NCI-H2107 (cell line): ENCODE results near the gene VTI1B.
A peak's percentile ranks its signal among the peaks of the same experiment; 100 is the strongest.

Source experiments
- DNase-seq: peaks from one replicate; lab custom pipeline; 2025; lab: John Stamatoyannopoulos, UW

The VTI1B gene

DNA sequence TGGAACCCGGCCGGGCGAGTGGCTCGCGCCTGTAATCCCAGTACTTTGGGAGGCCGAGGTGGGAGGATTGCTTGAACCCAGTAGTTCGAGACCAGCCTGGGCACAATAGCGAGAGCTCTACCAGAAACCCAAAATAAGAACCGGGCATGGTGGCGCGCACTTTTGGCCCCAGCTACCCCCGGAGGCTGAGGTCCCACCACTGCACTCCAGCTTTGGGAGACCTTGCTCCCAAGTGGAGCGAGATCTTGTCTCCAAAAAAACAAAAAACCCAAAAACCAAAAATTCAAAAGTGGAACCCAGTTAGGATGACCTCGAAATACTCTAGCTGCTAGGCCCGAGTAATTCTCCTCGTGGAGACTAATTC is 769 bp upstream of the VTI1B start:
- no peak for DNase-seq

DNA sequence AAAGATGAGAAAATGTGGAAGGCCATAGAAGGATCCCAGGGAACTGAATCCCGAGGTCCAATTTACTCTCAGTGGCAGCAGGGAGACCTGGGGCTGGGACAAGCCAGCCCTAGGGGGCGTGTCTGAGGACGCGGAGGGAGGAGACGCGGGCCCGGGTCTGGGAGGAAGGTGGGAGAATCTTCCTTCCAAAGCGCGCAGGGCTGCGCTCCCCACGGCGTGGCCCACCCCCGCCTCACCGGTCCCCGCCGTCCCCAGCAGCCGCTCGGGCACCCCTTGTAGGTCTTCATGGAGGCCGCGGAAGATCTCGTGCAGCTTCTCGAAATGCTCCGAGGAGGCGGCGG is 323 bp downstream of the VTI1B start:
- peak; percentile 55 for DNase-seq

DNA sequence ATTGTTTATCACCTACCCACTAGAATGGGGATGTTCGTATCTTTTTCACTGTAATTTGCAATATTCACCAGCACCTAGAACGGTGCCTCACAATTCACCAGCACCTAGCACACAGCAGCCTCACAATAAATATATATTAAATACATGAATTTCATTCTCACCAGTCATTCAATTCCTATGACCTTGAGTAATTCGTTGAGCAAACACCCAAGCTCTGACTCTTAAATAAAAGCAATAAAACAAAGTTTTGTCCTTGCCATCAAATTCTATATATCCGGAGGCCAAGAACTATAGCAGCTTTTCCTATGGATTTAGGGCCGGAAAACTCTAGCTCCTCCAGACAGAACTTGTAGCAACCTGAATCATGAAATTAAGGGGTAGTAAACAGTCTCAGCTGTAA is 981 bp downstream of the VTI1B start:
- no peak for DNase-seq

DNA sequence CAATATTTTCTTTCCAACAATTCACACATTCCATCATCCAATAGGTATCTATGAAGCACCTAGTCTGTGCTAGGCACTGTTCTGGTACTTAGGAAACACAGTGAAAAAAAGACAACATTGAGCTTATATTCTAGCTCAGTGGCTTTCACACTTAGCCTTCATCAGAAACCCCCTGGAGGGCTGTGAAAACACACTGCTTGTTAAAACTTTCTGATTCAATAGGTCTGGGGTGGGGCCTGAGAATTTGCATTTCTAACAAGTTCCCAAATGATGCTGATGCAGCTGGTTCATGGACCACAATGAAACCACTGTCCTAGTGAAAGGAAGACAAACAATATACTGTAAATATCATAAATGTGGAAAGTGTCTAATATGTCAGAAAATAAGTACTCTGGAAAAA is 5.9 kb downstream of the VTI1B start:
- DNase-seq: no peak

DNA sequence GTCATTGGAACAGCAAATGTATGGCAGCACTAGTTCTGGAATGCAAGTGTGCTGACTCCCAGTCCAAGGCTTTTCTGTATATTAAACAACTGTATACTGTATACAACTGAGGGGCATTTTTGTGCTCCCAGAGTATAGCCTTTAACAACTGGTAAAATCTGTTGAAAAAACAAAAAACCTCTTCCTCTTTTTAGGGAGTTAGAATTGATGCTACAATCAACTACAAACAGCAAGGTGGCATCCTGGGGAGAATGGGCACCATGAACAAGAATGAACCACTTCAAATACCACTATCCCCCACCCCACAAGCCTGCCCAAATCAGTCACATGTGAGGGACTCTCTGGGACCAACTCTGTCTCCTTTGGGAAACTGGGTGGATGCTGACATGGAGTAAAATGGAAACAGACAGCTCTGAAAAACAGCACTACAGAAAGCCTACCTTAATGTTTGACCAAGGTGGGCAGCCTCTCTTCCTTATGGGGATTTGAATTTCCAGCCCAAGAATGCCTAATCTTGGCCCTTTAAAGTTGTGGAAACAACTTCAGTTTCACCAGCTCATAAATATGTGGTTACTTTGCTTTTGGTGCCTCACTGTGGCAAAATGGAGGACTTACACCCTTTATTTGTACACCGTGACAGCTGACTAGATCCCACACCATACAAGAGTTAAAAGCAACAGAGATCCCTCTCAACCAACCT is 7.5 kb downstream of the VTI1B start:
- DNase-seq: peak; percentile 44

DNA sequence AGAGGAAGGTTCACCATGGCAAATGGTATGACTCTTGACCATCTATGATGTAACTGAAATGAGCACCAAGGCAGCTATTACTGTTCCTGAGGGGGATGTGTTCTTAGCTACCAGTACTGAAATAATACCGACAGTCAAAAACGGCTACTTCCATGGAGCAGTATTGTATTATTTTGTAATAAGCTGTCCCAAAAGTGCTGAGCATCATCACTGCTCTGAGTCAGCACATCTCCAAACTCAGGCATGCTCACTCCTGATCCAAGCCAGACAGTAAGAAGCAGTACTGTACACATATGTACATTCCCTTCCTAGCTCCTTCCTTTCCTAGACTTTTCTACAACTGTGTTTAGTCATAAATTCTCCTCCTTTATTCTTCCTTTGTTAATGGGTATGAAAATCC is 8.6 kb downstream of the VTI1B start:
- no peak for DNase-seq

DNA sequence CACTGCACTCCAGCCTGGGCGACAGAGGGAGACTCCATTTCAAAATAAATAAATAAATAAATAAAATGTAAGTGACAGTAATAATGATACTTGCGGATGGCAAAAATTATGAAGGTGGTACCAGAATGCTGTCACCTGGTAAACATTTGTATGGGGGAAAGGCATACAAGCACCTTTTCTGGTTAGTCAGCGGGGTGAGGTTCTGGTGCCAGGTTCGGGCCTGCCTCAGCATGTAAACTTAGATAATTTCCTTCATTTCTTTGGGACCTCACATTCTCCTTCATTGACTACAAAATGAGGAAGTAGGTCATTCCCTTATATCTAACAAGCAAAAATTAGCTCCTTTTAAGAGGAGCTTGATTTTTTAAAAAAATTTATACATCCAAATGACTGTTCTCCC is 10.8 kb downstream of the VTI1B start:
- no peak for DNase-seq

DNA sequence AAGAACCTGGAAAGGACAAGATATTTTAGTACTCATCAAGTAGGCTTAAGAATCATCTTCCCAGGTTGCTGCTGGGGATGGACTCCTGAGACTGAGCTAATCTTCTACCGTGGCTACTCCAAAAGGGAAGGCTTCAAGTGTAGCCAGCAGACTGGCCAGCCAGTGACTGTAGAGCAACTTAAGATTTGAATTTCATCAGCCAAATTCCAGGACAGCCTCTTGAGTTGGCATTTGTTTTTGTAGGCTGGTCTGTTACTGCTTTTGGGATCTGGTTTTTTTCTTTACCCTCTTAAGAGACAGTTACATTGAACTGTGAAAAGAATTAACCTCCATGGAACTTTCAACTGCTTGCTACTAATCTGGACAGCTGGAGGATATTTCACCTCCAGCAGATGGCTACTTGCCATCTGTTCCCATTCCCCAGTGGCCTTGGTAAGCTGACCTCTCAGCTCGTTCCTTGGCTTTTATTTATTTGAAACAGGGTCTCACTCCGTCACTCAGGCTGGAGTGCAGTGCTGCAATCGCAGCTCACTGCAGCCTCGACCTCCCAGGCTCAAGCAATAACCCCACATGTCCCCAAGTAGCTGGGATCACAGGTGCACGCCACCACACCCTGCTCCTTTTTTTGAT is 20.7 kb downstream of the VTI1B start:
- no peak for DNase-seq

DNA sequence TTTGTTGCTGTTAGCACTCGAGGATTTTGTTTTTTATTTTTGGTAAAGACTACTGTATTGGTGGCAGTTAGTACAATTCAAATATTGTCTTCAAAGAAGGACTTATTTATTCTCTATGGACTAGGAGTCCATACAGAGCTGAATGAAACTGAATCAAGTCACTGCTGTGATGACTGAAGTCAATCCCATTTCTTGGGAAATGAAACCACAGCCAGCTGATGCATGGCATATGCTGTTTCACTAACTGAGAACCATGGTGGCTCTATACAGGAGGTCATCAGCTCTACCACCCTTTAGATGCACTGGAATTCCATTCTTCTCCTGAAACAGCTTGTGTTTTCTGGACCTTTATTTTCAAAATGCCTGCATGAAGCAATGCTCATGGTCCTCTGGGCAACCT is 22.2 kb downstream of the VTI1B start:
- no peak for DNase-seq

DNA sequence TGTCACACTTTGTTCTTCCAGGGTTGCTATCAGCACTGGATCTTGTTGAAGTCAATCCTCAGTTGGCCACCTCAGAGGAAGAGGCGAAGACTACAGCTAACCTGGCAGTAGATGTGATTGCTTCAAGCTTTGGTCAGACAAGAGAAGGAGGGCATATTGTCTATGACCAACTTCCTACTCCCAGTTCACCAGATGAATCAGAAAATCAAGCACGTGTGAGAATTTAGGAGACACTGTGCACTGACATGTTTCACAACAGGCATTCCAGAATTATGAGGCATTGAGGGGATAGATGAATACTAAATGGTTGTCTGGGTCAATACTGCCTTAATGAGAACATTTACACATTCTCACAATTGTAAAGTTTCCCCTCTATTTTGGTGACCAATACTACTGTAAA is 23.7 kb downstream of the VTI1B start:
- no peak for DNase-seq

DNA sequence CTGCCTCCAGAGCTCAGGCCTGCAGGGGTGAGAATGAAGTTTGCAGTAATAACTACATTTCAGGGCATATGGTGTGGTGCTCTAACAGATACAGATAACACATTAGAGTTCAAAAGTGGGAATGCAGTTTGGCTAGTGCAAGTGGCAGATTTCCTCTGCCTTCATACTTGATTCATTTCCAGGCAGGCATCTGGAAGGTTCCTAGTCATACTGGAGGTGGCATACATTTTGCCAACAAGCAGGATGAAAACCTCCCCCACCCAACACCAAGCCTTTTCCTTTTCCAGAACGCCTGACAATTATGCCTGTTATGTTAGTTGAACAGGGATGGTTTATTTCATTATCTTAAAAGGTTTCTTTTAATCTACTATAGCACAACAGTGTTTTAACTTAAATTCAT is 24.3 kb downstream of the VTI1B start:
- DNase-seq: no peak

DNA sequence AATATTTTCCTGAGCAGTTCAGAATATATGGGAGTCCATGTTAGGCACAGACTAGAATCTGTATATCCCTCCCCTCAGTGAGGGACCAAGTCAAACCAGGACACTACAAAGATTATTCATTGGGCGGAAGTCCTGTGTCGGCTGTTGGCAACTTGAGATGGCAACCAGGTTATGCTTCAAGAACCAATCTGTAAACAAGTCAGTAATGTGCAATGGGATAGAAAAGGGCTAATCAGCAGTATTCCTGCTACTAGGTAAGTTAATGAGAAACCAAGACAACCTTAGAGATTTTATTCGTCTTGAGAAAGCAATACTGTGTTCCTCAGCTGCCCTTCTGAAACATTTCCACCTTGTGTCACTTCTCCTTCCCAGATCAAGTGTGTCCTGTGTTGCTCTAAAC is 28.3 kb downstream of the VTI1B start:
- DNase-seq: no peak

DNA sequence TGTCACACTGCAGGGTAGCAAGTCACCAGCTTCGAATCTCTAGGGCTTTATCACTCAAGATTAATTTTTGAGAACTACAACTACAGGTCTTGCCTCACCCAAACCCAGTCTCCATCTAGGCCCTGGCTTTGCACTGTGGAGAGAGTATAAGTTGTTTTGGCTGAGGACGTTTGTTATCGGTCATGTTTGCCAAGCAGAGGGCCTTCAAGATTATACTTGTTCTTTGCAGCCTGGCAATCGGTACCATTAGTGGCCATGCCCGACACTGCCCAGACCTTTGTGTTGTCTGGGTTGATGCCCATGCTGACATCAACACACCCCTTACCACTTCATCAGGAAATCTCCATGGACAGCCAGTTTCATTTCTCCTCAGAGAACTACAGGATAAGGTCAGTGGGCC is 29.0 kb downstream of the VTI1B start:
- DNase-seq: no peak

DNA sequence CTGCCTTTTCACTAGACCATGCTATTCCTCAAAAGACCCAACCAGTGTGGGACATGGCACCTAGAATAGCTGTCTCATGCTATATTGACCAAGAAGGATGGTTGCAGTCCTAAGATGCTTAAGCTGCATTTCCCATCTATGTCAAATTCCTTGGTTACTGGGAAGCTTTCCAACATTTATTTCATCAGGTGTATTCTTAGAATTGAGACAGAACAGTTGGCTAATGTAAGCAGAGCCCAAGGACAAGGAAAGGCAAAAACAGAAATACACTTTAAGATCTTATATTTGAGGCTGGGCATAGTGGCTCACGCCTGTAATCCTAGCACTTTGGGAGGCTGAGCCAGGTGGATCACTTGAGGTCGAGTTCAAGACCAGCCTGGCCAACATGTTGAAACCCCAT is 30.0 kb downstream of the VTI1B start:
- no peak for DNase-seq

DNA sequence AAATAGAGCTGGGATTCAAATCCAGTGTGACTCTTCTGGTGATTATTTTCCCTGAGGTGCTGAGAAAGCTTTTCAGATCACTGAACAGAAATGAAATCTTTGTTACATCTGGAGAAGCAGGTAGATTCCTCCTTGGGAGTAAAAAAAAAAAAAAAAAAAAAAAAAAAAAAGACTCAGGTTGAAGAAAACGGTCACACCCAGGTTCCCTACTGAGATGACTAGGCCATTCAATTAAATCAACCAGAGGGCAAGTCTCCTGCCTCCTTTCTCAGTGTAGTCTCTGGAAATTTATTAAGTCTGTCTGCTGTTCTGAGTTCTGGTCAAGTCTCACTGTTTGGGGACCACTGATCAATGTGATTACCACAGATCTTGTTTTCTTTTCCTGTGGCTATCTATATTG is 30.7 kb downstream of the VTI1B start:
- no peak for DNase-seq

DNA sequence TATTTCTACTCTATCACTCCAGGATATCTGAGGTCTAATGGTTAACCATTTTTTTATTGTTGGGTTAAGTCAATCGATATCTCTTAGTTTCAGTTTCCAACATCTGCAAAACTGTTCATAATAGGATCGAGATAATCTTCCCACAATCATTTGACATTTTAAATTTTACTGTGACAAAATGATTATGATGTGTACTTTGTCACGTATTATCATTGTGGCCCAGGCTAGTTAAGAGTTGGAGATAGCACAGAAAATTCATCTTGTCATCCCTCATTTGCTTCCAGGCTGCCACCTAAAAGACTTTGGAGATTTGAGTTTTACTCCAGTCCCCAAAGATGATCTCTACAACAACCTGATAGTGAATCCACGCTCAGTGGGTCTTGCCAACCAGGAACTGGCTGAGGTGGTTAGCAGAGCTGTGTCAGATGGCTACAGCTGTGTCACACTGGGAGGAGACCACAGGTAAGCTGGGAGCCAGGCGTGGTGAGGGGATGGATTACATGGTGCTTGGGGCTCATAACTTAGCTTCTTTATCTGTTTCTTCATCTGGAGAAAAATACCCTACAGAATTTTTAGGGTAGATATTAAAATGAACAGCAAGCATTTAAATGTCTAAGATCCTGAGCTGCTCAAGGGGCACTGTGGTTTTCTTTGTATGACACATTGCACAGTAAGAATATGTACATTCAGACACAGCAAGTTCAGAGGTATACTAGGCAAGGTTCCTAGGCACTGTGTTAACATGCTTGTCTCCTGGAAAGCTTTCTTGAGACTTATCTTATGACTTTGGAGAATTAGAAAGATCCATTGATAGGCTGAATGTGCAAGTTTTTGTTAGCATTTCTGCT is 32.3 kb downstream of the VTI1B start:
- no peak for DNase-seq

DNA sequence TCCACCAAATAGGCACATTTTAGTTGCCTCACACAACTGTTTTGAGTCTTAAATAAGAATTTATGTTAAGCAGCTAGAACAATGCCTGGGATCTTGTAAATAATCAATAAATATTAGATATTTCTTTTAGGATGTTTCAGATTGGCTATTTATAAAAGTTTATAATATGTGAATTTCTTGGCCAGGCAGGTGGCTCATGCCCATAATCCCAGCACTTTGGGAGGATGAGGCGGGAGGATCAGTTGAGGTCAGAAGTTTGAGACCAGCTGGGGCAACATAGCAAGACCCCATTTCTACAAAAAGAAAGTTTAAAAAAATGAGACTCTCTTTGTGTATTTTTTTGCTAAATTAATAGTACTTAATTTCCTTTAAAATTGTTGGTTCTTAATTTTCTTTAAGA is 33.0 kb downstream of the VTI1B start:
- no peak for DNase-seq

DNA sequence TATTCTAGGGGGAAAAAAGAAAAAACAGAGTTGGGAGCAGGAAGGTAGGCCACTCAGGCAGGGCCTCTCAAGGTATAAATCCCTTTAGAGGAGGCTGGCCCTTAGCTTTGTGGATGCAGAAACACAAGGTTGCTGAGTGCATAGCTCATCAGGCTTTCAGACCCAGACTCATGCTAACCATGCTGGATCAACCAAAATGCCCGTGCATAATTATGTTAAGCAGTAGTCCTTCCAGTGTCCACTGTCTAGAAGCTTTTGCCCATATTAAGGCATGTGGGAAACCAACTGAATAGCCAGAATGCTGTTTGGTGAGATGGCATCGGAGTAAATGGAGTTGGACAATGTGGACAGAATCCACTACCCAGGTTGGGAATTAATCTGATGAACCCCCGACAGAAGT is 35.8 kb downstream of the VTI1B start:
- DNase-seq: no peak

DNA sequence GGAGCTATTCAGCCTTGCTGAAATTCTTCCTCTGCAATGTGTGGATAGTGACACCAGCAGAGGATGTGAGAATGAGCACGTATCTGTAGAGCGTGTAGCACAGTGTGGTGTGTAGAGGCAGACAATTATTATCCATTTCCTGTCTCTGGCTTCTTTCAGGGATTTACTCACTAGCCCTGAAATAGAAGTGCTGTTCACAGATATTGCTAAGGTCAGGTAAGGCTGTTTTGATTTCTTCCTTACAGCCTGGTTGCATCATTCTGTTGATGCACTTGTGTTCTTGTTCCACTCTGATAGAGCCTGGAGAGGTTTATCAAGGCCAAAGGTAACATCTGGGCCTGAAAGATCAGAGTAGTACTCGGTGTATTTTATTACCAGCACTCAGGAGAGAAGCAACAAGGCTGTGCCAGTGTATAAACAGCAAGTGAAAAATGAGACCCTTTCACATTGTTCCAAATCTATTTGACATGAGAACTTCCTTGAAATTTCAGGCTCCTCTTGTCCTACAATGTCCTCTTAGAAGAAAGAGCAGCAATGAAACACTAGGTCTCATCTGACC is 38.0 kb downstream of the VTI1B start:
- peak; percentile 68 for DNase-seq

DNA sequence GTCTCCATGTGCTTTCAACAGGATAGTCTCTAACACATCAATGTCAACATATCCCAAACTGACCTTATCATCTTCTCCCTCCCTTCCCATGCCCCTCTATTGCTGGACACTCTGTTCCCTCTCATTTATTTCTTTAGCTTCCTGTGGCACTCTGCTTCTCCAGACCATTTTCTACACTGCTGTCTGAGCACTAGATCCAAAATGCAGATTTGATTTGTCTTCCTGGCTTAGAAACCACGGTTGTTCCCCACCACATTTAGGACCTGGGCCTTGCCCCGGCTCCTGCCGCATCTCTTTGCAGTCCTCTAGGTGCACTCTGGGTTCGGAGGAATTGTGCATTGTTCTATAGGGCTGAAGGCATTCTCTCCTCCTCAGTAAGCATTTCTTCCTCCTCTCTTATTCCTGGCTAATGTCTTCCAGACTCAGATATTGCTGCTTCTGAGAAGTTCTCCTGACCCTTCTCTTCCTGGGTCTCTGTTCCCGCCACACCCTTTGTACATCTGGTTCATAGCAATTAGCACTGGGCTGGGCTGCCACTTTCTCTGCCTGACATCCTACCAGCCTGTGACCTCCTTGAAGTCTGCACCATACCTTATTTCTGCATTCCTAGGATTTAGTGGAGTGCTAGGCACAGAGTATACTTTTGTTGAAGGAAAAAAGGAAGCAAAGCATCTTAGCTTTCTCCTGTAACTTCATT is 40.8 kb downstream of the VTI1B start:
- no peak for DNase-seq

DNA sequence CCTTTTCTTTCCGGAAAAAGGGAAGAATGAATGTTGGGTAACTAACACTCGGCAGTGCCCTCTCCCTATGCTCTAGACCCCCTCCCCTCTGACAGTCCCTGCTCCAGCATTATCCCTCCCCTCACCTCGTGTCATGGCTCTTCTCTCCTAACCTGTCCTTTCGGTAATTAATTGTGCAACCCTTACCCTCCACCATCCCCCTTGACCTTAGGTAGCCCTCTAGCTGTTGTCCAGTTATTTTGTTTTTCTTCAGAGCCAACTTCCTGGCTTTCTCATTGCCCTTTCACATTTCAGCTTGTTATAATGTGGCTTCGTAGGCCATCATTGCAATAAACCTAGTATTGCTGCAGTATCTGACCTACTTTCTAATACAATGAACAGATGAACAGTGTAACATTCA is 43.5 kb downstream of the VTI1B start:
- no peak for DNase-seq

DNA sequence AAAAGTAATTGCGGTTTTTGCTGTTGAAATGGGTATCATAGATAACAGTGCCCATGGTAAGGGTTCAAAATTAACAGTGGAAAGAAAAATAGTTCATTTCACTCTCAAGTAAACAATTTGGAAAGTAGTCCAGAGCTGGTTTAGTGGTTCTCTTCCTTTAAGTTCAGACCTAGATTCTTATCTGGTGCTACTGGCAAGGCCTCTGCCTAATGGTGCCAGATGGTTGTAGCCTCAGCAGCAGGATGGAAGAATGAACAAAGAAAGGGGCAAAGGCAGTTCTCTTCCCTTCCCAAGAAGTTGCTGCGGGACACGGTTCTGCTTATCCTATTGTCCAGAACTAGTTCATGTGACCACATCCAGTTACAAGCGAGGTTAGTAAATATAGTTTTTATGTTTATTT is 44.2 kb downstream of the VTI1B start:
- no peak for DNase-seq

DNA sequence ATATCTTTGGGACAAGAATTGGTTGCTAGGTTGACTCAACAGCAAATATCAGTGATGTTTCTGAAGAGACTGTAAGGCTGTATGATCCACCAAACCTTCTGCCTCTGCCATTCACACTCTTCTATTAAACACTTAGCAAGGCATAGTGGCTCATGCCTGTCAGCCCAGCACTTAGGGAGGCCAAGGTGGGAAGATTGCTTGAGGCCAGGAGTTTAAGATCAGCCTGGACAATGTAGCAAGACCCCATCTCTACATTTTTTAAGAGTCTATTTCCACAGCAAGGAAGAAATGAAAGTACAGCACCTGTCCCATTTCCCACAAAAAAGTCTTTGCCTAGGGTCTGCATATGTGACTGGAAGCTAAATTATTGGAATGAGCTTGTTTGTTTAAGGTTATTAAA is 46.9 kb downstream of the VTI1B start:
- no peak for DNase-seq
